Mucosa of descending colon (tissue), 3 donors: ENCODE data around the gene GJA5. TPM values are rescaled to one million over a fixed set of nuclear protein-coding genes. Genes with fewer than 3 reads are reported as not detected.

ENCODE experiments used
- ATAC-seq: fragments of 200-7000 bp; cut with Tn5 transposase; one replicate; pipeline ENCODE4 v1.9.1; 2020; ENCODE audit warnings: mild to moderate bottlenecking, moderate library complexity
- DNase-seq, 3 donors: peaks; one replicate each; pipeline ENCODE4 v3.0.0-alpha.2; 2020
- H3K36me3 ChIP-seq: fragments of 200-600 bp; one replicate; pipeline ENCODE4 v1.8.0; 2021; ENCODE audit warnings: low read depth, mild to moderate bottlenecking
- H3K4me1 ChIP-seq: fragments of 200-600 bp; one replicate; pipeline ENCODE4 v1.8.0; 2021; ENCODE audit warnings: low read depth, mild to moderate bottlenecking
- H3K4me3 ChIP-seq: fragments of 200-600 bp; one replicate; pipeline ENCODE4 v1.8.0; 2021; ENCODE audit warnings: mild to moderate bottlenecking
- H3K9me3 ChIP-seq: fragments of 200-600 bp; one replicate; pipeline ENCODE4 v1.8.0; 2021; ENCODE audit warnings: mild to moderate bottlenecking
- CTCF ChIP-seq: fragments of 200-600 bp; IDR thresholded peaks from one replicate; pipeline ENCODE4 v1.8.0; 2022; ENCODE audit warnings: antibody characterized with exemption, mild to moderate bottlenecking
- intact Hi-C, 2 donors: fragments of 100-400 bp; cut with DNase I in 1 of 2; cut with micrococcal nuclease in 1 of 2; formaldehyde crosslinking; loops; one replicate each; pipeline versions ENCODE4 v1.11.0 to v1.11.1; 2022; cut with DNase I, micrococcal nuclease
- total RNA-seq, 3 donors: library from RNA; stranded (reverse); fragmentation: NEBNext Ultra II Directional in 2 of 3; extraction: Animal tissue kit (Norgen Biotek cat#: 25700) in 2 of 3; gene quantifications; one replicate each; pipeline versions ENCODE4 v1.2.1 to v1.2.4, GENCODE V29; 2021 to 2023
- donor health status: DM: no; HTN: no; CAD: no; lungs with moderate emphysema.
- donor health status: DM: no; HTN: no; CAD: no.
- donor health status: DM: no; HTN: yes; CAD: no.

The GJA5 gene
- total RNA-seq, 3 donors from 2014 or later, result 1.3 to 7.7 (median 3.0) TPM

GRCh38 chr1:147748676-147749350, 11.6 kb downstream of the GJA5 start:
- intact Hi-C loops, result no loop called here
- Histone ChIP-seq H3K4me3 (no peak overlapping the region), H3K36me3 (no peaks in the 10 kb centered on the region), H3K9me3 (no peaks in the 10 kb centered on the region), H3K4me1 (no peaks in the 10 kb centered on the region)
- no peak for TF ChIP-seq CTCF
- DNase-seq (no peak), ATAC-seq (no peak)

- no peak for TF ChIP-seq CTCF
- Histone ChIP-seq H3K4me3 (no peak overlapping the region), H3K36me3 (no peaks in the 10 kb centered on the region), H3K4me1 (no peaks in the 10 kb centered on the region), H3K9me3 (no peaks in the 10 kb centered on the region)
- DNase-seq (no peak), ATAC-seq (no peak)
- intact Hi-C loops, result no loop called here
These were observed 12.4 kb downstream of the GJA5 start for GRCh38 chr1:147747966-147748365.

- Histone ChIP-seq H3K4me3 (no peak overlapping the region), H3K4me1 (no peaks in the 10 kb centered on the region), H3K36me3 (no peaks in the 10 kb centered on the region), H3K9me3 (no peaks in the 10 kb centered on the region)
- intact Hi-C loops, result no loop called here
- ATAC-seq (no peak), DNase-seq (no peak)
- TF ChIP-seq CTCF, result no peak
These were observed 15.1 kb downstream of the GJA5 start for GRCh38 chr1:147745271-147745670.

GRCh38 chr1:147741065-147741464, 19.3 kb downstream of the GJA5 start:
- Histone ChIP-seq H3K4me1 (no peaks in the 10 kb centered on the region), H3K4me3 (no peak overlapping the region), H3K36me3 (no peaks in the 10 kb centered on the region), H3K9me3 (no peaks in the 10 kb centered on the region)
- no peak for TF ChIP-seq CTCF
- ATAC-seq (no peak), DNase-seq (no peak)
- intact Hi-C loops, result no loop called here

GRCh38 chr1:147740391-147740790, 20.0 kb downstream of the GJA5 start:
- no peaks in the 10 kb centered on the region for H3K4me1 ChIP-seq
- no peaks in the 10 kb centered on the region for H3K36me3 ChIP-seq
- intact Hi-C loops, result no loop called here
- H3K4me3 ChIP-seq, result no peak overlapping the region
- no peak for DNase-seq
- ATAC-seq, result no peak
- no peaks in the 10 kb centered on the region for H3K9me3 ChIP-seq
- no peak for TF ChIP-seq CTCF
